Upper lobe of right lung (tissue), 1 donor: ENCODE data around the gene KRTAP17-1. TPM values are rescaled to one million over a fixed set of nuclear protein-coding genes. Genes with fewer than 3 reads are reported as not detected.

Experiments
- ATAC-seq: fragments of 200-7000 bp; cut with Tn5 transposase; one replicate; pipeline ENCODE4 v1.9.1; 2020; ENCODE audit warnings: mild to moderate bottlenecking, moderate library complexity
- DNase-seq: peaks from one replicate; pipeline ENCODE4 v3.0.0-alpha.2; 2020
- H3K27ac ChIP-seq: fragments of 200-600 bp; one replicate; pipeline ENCODE4 v1.8.0; 2022
- H3K27me3 ChIP-seq: fragments of 200-600 bp; one replicate; pipeline ENCODE4 v1.8.0; 2022; ENCODE audit warnings: mild to moderate bottlenecking
- H3K36me3 ChIP-seq: fragments of 200-600 bp; one replicate; pipeline ENCODE4 v1.8.0; 2022
- H3K4me1 ChIP-seq: fragments of 200-600 bp; one replicate; pipeline ENCODE4 v1.8.0; 2022
- H3K4me3 ChIP-seq: fragments of 200-600 bp; one replicate; pipeline ENCODE4 v1.8.0; 2022; ENCODE audit warnings: mild to moderate bottlenecking
- H3K9me3 ChIP-seq: fragments of 200-600 bp; one replicate; pipeline ENCODE4 v1.8.0; 2022
- CTCF ChIP-seq: fragments of 200-600 bp; IDR thresholded peaks from one replicate; pipeline ENCODE4 v1.8.0; 2022; ENCODE audit warnings: antibody characterized with exemption
- intact Hi-C: fragments of 100-400 bp; cut with DNase I; formaldehyde crosslinking; loops from one replicate; pipeline ENCODE4 v1.11.0; 2022
- total RNA-seq: library from RNA; stranded (reverse); fragmentation: NEBNext Ultra II Directional; extraction: Animal tissue kit (Norgen Biotek cat#: 25700); gene quantifications from one replicate; pipeline ENCODE4 v1.2.1, GENCODE V29; 2021
- donor health status: DM: no; HTN: yes; CAD: no; lungs with severe emphysema.

KRTAP17-1 gene
- total RNA-seq, 1 donor from 2014 or later: not detected

DNA sequence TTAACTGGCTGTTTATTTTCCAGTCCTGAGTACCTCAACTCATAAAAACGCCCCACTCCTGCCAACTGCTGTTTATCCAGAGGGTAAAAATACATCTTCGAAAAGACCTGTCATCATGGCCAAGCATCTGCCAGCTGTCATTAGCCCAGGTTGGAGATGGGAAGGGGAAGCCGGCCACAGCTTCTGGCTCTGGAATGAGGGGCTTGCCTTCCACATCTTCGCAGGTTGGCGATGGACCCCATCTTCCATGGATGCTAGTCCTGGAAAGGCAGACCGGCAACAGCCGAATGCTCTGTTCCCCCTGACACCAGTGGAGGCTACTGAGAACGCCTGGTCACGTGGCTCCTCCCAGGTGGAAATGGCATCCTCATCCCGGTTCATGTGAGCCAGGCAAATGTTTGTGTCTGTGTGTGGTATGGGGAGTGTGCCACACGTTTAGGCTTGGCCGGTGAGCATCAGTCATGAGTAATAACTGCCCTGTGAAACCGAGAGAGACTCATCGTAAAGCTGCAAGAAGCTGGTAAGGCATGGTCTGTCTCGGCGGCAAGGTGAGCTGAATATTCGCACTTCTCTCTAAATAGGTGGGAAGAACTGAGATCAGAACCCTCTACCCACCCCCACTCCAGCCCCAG, 420 bp upstream of the KRTAP17-1 start:
- H3K36me3 ChIP-seq: no peaks in the 10 kb centered on the region
- no peak for TF ChIP-seq CTCF
- DNase-seq (no peak), ATAC-seq (no peak)
- no peak overlapping the region for H3K4me3 ChIP-seq
- intact Hi-C loops: no loop called here
- H3K9me3 ChIP-seq: no peaks in the 10 kb centered on the region
- H3K4me1 ChIP-seq: no peaks in the 10 kb centered on the region
- no peak overlapping the region for H3K27ac ChIP-seq
- no peaks in the 10 kb centered on the region for H3K27me3 ChIP-seq

DNA sequence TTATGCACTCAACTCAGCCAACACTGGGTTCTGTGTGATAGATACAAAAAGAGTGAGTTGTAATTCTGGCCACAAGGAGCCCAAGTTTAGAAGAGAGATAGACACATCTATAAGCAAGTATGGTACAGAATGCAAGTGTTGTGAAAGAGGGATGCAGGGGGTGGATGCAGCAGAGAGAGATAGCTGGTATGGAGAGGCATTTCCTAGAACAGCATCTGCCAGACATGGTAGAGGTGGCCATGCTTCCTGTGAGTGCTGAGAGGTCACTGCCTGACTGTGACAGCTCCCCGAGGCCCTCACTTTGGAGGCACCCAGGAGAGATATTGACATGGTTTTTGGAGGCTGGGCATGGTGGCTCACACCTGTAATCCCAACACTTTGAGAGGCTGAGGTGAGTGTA, 4.4 kb downstream of the KRTAP17-1 start:
- no peak for TF ChIP-seq CTCF
- Histone ChIP-seq H3K4me3 (no peak overlapping the region), H3K27me3 (no peaks in the 10 kb centered on the region), H3K27ac (no peak overlapping the region), H3K4me1 (peaks cover 3% of the 10 kb centered on the region), H3K9me3 (no peaks in the 10 kb centered on the region), H3K36me3 (no peaks in the 10 kb centered on the region)
- DNase-seq (no peak), ATAC-seq (no peak)
- intact Hi-C loops: no loop called here

GRCh38 chr17:41308918-41309359, 6.6 kb downstream of the KRTAP17-1 start, which contains the start of gene KRTAP16-1:
Gene KRTAP16-1 (minus strand): TSS chr17:41309309. CDS start chr17:41309253, 56 bp downstream.
- Histone ChIP-seq H3K9me3 (no peaks in the 10 kb centered on the region), H3K27me3 (no peaks in the 10 kb centered on the region), H3K4me3 (no peak within 1 kb of the TSS), H3K4me1 (peaks cover 3% of the 10 kb centered on the region), H3K36me3 (no peaks in the 10 kb centered on the region), H3K27ac (peak within 1 kb of the TSS; percentile 49)
- DNase-seq (no peak), ATAC-seq (peak; percentile 44)
- TF ChIP-seq CTCF: no peak
- intact Hi-C loops: no loop called here

DNA sequence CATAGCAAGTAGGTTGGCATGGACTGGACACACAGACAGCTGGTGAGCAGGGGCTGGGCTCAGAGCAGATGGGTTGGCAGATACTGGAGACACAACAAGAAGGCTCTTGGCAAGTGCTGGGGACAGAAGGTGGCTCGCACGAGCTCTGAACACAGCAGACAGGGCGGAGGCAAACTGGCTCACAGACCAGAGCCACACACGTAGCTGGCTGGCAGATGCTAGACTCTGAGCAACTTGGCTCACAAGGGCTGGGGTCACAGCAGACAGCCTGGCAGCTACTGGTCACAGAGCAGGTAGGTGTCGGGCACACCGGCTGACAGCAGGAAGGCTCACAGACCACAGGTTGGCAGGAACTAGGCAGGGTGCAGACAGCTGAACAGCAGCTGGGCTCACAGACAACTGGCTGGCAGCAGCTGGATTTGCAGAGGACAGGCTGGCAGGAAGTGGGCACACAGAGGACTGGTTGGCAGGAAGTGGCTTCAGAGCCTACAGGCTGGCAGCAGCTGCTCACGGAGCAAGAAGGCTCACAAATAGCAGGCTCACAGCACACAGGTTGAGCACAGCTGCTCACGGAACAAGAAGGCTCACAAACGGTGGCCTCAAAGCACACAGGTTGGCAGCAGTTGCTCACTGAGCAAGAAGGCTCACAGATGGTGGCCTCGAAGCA, 7.1 kb downstream of the KRTAP17-1 start:
- H3K9me3 ChIP-seq: no peaks in the 10 kb centered on the region
- no peaks in the 10 kb centered on the region for H3K27me3 ChIP-seq
- H3K36me3 ChIP-seq: no peaks in the 10 kb centered on the region
- peak overlapping the region; percentile 49 for H3K27ac ChIP-seq
- DNase-seq (peak; percentile 65), ATAC-seq (peak; percentile 75)
- intact Hi-C loops: no loop called here
- TF ChIP-seq CTCF: no peak
- H3K4me3 ChIP-seq: no peak overlapping the region
- H3K4me1 ChIP-seq: peaks cover 3% of the 10 kb centered on the region

DNA sequence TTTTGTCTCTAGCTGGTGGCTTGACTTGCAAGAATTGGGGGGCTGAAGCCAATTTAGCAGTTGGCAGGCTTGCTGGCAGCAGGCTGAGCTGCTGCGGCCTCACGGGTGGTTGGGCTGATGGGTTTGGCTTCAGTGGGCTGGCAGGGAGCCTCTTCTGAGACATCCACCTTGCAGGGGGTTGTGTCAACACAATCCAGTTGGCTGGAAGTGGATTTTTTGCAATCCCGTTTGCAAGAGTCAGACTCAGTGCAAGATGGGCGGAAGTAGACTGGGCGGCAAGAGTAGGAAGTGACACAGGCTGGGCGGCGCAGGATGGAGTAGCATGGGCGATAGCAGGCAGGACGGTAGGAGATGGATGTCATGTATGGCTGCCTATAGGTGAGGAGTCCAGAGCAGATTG, 7.9 kb downstream of the KRTAP17-1 start:
- Histone ChIP-seq H3K36me3 (no peaks in the 10 kb centered on the region), H3K4me1 (peaks cover 3% of the 10 kb centered on the region), H3K27me3 (no peaks in the 10 kb centered on the region), H3K27ac (peak overlapping the region; percentile 24), H3K9me3 (no peaks in the 10 kb centered on the region), H3K4me3 (no peak overlapping the region)
- TF ChIP-seq CTCF: no peak
- ATAC-seq: peak; percentile 60
- DNase-seq: peak; percentile 65
- intact Hi-C loops: no loop called here
